Transverse colon (tissue), 4 donors: ENCODE measurements around the gene CYP19A1. TPM values are rescaled to one million over a fixed set of nuclear protein-coding genes. Genes with fewer than 3 reads are reported as not detected.

Experiments
- DNase-seq: peaks from one replicate; pipeline ENCODE4 v3.0.0-alpha.2; 2019
- H3K27ac ChIP-seq, 4 donors: fragments of 200-600 bp; sonication (generic); 2 replicates each; pipeline ENCODE4 v1.5.1; 2016 to 2018; ENCODE audit warnings: inconsistent platforms in 4 of 4
- H3K27me3 ChIP-seq: fragments of 200-600 bp; sonication (generic); 2 replicates; pipeline ENCODE4 v1.5.1; 2017; ENCODE audit warnings: inconsistent platforms
- H3K36me3 ChIP-seq, 4 donors: fragments of 200-600 bp; sonication (generic); 2 replicates each; pipeline ENCODE4 v1.5.1; 2017 to 2019; ENCODE audit warnings: inconsistent platforms in 4 of 4
- H3K4me1 ChIP-seq, 4 donors: fragments of 200-600 bp; sonication (generic); 2 replicates each; pipeline ENCODE4 v1.5.1; 2017 to 2020; ENCODE audit warnings: inconsistent platforms in 4 of 4
- H3K4me3 ChIP-seq, 4 donors: fragments of 200-600 bp; sonication (generic); 1 replicate in 1 of 4; 2 replicates in 3 of 4; pipeline versions ENCODE4 v1.5.1 to v1.6.1; 2017 to 2019; ENCODE audit warnings: inconsistent platforms in 4 of 4
- H3K9me3 ChIP-seq, 2 donors: fragments of 200-600 bp; sonication (generic); 2 replicates each; pipeline ENCODE4 v1.5.1; 2017 to 2019; ENCODE audit warnings: inconsistent platforms in 2 of 2
- EP300 ChIP-seq: sonication (generic); formaldehyde crosslinking; IDR thresholded peaks from one replicate; pipeline ENCODE4 v1.6.1; 2017; ENCODE audit warnings: antibody characterized with exemption, low read depth
- POLR2A ChIP-seq: fragments of 450-650 bp; IDR thresholded peaks from one replicate; pipeline ENCODE4 v1.6.1; 2016; ENCODE audit warnings: antibody characterized with exemption, mild to moderate bottlenecking, moderate library complexity
- POLR2AphosphoS5 ChIP-seq, 3 donors: sonication (generic); formaldehyde crosslinking; IDR thresholded peaks; one replicate each; pipeline ENCODE4 v1.6.1; 2016; ENCODE audit warnings: antibody characterized with exemption in 3 of 3
- WGBS, 2 donors: methylation state at CpG; one replicate each; pipeline ENCODE4 v1.1.5; 2018; ENCODE audit warnings: low coverage in 1 of 2; 5-methylcytosine and 5-hydroxymethylcytosine counted together
- in situ Hi-C, 4 donors: fragments of 200-750 bp; cut with MboI; loops; one replicate each; pipeline versions ENCODE4 v1.15.0 to v1.15.1; 2017; ENCODE audit warnings: low sequenced_read_pairs in 3 of 4, low pct_ligation_motif_present in 1 of 4, low pct_unique_long_range_greater_than_20kb in 1 of 4
- intact Hi-C: fragments of 100-400 bp; cut with DNase I; formaldehyde crosslinking; loops from one replicate; pipeline ENCODE4 v1.15.1; 2023; ENCODE audit warnings: low total_unique reads
- total RNA-seq, 4 donors: library from RNA; depleted of rRNA; stranded (reverse); fragments of >200 nt; gene quantifications; one replicate each; pipeline ENCODE4 v1.1.0, GENCODE V29; 2016
- TF ChIP-seq, protein P1 (sequence below), 5 experiments: fragments of 200-600 bp in 3 of 5; fragments of 450-650 bp in 2 of 5; sonication (generic) in 3 of 5; IDR thresholded peaks; 1 replicate in 2 of 5; 2 replicates in 3 of 5; pipeline ENCODE4 v1.5.1; 2016 to 2017; ENCODE audit warnings: antibody characterized with exemption in 5 of 5, inconsistent platforms in 3 of 5, mild to moderate bottlenecking in 2 of 5, moderate library complexity in 1 of 5

CYP19A1 gene
- total RNA-seq, 4 donors from 2014 or later: not detected

- H3K4me1 ChIP-seq: no peaks in the 10 kb centered on the region
- no peak for DNase-seq
- in situ Hi-C loops: no loop called here
These were observed 134.6 kb downstream of the CYP19A1 start for GRCh38 chr15:51203797-51204196.

DNA sequence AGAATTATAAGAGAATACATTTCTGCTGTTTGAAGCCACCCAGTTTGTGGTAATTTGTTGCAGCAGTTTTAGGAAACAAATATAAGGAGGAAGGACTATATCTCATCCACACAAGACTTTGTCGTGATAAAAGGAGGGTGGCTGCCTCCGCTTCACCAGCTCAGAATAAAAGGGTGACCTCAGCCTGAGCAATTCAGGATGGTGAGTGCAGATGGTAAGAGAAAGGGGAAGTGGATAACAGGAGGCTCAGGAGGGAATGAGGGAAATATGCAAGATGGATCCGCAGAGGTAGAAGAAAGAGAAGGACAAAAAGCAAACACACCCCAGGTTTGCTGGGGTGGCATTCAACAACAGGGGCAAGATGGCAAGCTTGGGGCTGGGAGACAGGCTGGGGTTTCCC is 135.6 kb downstream of the CYP19A1 start:
- Histone ChIP-seq H3K27me3 (peaks cover 3% of the 10 kb centered on the region), H3K27ac (no peak overlapping the region), H3K36me3 (no peaks in the 10 kb centered on the region), H3K9me3 (no peaks in the 10 kb centered on the region), H3K4me3 (no peak overlapping the region), H3K4me1 (no peaks in the 10 kb centered on the region)
- in situ Hi-C loops: no loop called here
- intact Hi-C loops: no loop called here
- TF ChIP-seq POLR2AphosphoS5 (IDR thresholded peaks at IDR 0.05): no peak
- TF ChIP-seq EP300: no peak
- no peak for TF ChIP-seq POLR2A
- TF ChIP-seq, protein P1, sequence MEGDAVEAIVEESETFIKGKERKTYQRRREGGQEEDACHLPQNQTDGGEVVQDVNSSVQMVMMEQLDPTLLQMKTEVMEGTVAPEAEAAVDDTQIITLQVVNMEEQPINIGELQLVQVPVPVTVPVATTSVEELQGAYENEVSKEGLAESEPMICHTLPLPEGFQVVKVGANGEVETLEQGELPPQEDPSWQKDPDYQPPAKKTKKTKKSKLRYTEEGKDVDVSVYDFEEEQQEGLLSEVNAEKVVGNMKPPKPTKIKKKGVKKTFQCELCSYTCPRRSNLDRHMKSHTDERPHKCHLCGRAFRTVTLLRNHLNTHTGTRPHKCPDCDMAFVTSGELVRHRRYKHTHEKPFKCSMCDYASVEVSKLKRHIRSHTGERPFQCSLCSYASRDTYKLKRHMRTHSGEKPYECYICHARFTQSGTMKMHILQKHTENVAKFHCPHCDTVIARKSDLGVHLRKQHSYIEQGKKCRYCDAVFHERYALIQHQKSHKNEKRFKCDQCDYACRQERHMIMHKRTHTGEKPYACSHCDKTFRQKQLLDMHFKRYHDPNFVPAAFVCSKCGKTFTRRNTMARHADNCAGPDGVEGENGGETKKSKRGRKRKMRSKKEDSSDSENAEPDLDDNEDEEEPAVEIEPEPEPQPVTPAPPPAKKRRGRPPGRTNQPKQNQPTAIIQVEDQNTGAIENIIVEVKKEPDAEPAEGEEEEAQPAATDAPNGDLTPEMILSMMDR (IDR thresholded peaks at IDR 0.05): no peak
- no peak for DNase-seq
- 59% methylated on average over 3 of the region's 3 CpGs; no CpG with 5 or more reads in 1 of the 2 donors for WGBS, 2 donors

More at GRCh38 chr15:51203797-51204196, 134.6 kb downstream of the CYP19A1 start:
- intact Hi-C loops: no loop called here
- Histone ChIP-seq H3K4me3 (no peak overlapping the region), H3K27me3 (peaks cover 3% of the 10 kb centered on the region), H3K36me3 (no peaks in the 10 kb centered on the region), H3K27ac (no peak overlapping the region), H3K9me3 (no peaks in the 10 kb centered on the region)
- TF ChIP-seq, protein P1 (IDR thresholded peaks at IDR 0.05): no peak
- no peak for TF ChIP-seq POLR2AphosphoS5 (IDR thresholded peaks at IDR 0.05)
- TF ChIP-seq EP300: no peak
- TF ChIP-seq POLR2A: no peak
- WGBS, 2 donors: 57 to 73% methylated on average over 2 of the region's 2 CpGs

DNA sequence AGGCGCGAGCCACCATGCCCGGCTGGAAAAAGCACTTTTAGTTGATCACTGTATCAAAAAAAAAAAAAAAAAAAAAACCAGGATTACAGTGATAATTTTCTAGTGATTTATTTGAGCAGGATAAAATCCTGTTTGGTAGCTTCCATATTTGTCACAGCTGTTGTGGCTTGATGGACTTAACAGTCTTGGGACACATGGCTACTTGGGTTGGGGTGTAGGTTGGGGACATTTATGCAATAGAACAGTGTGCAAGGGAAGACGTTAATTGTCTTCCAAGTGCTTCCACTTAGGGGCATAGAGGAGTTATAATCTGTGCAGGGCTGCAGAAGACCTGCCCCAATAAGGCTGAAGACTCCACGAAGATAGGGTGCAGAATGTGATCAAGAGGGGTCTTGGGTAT is 136.8 kb downstream of the CYP19A1 start:
- WGBS, 2 donors: 84 to 88% methylated on average over 5 of the region's 5 CpGs
- Histone ChIP-seq H3K4me3 (no peak overlapping the region), H3K9me3 (no peaks in the 10 kb centered on the region), H3K4me1 (no peaks in the 10 kb centered on the region), H3K36me3 (no peaks in the 10 kb centered on the region), H3K27ac (no peak overlapping the region), H3K27me3 (peaks cover 3% of the 10 kb centered on the region)
- no peak for DNase-seq
- intact Hi-C loops: no loop called here
- in situ Hi-C loops: no loop called here
- TF ChIP-seq, protein P1 (IDR thresholded peaks at IDR 0.05): no peak
- no peak for TF ChIP-seq POLR2A
- TF ChIP-seq EP300: no peak
- no peak for TF ChIP-seq POLR2AphosphoS5 (IDR thresholded peaks at IDR 0.05)

DNA sequence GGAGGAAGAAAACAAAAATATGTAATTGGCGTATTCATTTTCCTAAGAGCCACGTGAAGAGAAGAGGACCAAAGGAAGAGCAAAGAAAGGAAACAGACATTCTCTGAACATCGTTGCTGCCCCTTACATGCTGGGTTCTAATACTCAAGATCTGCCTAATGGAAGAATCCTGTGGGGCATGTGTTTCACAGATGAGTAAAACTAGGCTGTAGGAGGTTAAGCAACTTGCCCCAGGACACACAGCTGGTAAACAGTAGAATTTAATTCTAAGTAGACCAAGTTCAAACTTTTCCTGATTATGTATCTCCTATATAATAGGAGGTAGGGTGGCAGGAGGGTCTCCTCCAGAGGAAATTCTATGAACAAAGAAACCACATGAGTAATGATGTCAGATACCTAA is 137.6 kb downstream of the CYP19A1 start:
- in situ Hi-C loops (no loop called here), intact Hi-C loops (no loop called here)
- no peak overlapping the region for H3K27ac ChIP-seq
- DNase-seq: no peak
- H3K27me3 ChIP-seq: peaks cover 3% of the 10 kb centered on the region
- no peaks in the 10 kb centered on the region for H3K36me3 ChIP-seq
- H3K4me3 ChIP-seq: no peak overlapping the region
- no peaks in the 10 kb centered on the region for H3K9me3 ChIP-seq
- no peaks in the 10 kb centered on the region for H3K4me1 ChIP-seq
- no peak for TF ChIP-seq POLR2AphosphoS5 (IDR thresholded peaks at IDR 0.05)
- no peak for TF ChIP-seq POLR2A
- TF ChIP-seq, protein P1 (IDR thresholded peaks at IDR 0.05): no peak
- no peak for TF ChIP-seq EP300
- 71 to 76% methylated on average over 3 of the region's 3 CpGs for WGBS, 2 donors
